Stimulated activated CD8-positive, alpha-beta memory T cell treated with anti-CD3 and anti-CD28 coated beads, Interleukin-15, amount 100 ng/mL, for 24 hours (primary cell): ENCODE measurements around the gene TPCN2.

Source experiments
- DNase-seq: peaks from one replicate; pipeline ENCODE4 v3.0.0-alpha.2; 2020; ENCODE audit warnings: low read depth

The TPCN2 gene

GRCh38 chr11:69152733-69153421 is 104.1 kb downstream of the TPCN2 start:
- DNase-seq = no peak

- DNase-seq = no peak
Observed at GRCh38 chr11:69153661-69154060, 104.9 kb downstream of the TPCN2 start.

DNA sequence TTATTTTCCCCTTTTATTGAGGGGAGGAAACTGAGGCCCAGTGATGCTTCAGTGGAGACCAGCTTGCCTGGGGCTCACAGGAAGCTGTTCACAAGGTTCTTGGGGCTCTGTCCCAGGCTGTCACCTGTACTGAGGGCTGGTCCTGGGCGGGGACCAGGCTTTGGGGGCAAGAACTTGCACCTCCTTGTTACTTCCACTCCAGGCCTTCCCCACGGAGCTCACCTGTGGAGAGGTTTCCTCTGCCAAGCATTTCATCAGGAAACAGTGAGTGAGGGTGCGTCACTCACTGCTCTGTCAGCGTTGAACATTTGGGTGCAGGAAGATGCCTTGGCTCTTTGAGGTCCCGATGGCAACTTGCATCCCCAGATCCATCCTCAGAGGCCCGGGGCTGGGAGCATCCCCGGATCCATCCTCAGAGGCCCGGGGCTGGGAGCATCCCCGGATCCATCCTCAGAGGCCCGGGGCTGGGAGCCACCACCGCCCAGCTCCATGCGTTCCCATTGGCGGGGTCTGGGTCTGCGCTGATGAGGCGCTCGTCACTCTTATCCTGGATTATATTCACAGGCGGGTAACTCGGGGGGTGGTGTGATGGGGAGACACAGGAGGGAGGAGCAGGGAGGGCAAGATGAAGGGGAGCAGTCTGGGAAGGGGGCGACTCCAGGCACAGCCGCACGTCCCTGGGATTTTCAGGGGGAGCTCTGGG is 105.6 kb downstream of the TPCN2 start:
- DNase-seq = no peak

DNA sequence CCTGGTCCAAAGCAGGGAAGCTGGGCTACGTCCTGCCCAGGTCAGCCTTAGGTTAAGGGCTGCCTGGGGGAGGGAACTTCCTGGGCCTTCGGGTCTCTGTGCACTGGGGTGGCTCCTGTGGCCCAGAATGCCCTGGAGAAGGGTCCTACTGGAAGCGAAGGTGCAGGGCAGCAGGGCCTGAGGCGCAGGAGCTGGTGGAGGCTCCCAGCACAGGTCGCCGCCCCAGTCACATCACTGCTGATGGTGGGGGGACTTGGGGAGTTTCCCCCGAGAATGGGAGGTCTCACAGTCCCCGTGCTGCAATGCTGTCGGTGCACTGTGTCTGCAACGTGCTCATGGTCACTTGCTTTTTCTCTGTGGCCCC is 106.2 kb downstream of the TPCN2 start:
- no peak for DNase-seq

- DNase-seq = no peak
Observed at GRCh38 chr11:69155302-69156234, 106.8 kb downstream of the TPCN2 start, which contains the start of gene SMIM38. TSS of gene SMIM38 (plus strand) at chr11:69155935. CDS start at chr11:69157847, 1,912 bp downstream.

DNA sequence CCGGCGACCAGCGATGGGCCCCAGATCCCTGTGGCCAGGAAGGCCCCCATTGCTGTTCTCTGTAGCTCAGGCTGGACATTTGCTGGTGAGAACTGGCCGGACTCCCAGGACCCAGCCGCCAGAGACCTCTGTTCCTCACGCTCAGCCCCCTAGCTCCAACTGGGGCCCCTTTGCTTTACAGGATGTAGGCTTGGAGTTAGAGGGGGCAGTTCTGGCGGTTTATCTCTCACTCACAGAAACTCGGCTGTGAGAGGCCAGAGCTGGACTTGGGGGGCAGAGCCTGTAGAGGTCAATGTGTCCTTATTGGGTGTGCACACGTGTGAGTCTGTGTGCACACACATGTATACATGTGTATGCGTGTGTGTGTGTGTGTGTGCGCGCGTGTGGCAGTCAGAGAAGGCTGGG is 107.5 kb downstream of the TPCN2 start:
- no peak for DNase-seq

- DNase-seq = no peak
Observed at GRCh38 chr11:69156673-69157155, 108.0 kb downstream of the TPCN2 start.

GRCh38 chr11:69157156-69157821 is 108.6 kb downstream of the TPCN2 start:
- no peak for DNase-seq

GRCh38 chr11:69157822-69158231 is 109.1 kb downstream of the TPCN2 start:
- no peak for DNase-seq

GRCh38 chr11:69158301-69159149 is 109.8 kb downstream of the TPCN2 start:
- DNase-seq = no peak

DNA sequence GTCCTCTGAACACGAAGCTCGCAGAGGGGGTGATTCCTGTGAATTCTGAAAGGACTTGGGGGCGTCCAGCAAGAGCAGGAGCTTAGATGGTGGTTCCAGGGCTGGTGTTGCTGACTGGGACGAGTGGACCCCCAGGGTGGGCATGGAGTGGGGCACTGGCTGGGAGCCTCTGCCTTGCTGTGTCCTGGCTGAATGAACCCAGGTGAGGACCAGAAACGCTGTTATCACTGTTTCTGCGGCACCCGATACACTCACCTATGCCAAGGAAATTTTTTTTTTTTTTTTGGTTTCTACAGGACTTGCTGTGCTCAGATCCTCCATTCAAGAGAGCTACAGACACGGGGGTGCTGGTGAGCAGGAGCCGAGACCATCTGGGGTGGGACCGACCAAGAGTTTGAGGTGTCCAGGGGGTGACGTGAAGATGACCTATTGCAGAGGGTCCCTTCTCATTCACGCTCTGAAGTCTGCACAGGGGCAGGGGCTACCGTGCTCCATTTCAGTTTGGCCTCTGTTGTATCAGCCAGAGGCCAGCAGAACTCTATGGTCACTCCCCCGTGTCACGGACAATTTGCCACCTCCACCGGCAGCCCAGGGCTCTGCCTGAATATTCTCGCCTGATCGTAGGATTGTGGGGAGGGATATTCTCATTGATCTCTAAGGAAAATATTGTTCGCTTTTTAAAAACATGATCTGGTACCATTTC is 110.6 kb downstream of the TPCN2 start:
- DNase-seq = no peak

- DNase-seq = no peak
Observed at GRCh38 chr11:69160296-69161116, 111.8 kb downstream of the TPCN2 start.

DNA sequence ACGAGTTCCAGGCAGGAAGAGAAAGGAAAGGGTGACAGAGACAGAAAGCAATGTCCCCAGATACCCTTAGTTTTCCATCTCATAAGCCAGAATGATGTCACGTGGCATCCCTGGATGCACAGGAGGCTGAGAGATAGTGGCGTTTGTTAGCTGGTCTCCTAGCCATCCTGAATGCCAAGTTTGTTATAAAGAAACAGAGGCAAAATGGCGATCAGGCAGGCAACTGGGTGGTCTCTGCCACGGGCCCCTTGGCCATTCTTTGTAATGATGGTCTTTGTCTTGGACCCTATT is 112.3 kb downstream of the TPCN2 start:
- no peak for DNase-seq

DNA sequence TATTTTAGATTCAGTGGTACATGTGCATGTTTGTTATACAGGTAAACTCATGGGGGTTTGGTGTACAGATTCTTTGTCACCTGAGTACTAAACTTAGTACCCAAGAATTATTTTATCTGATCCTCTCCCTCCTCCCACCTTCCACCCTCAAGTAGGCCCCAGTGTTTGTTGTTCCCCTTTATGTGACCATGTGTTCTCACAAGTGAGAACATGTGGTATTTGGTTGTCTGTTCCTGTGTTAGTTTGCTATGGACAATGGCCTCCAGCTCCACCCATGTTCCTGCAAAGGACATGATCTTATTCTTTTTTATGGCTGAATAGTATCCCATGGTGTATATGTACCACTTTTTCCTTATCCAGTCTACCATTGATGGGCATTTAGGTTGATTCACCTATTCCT is 113.8 kb downstream of the TPCN2 start:
- no peak for DNase-seq

GRCh38 chr11:69163842-69164241 is 115.1 kb downstream of the TPCN2 start:
- DNase-seq = no peak

- no peak for DNase-seq
Observed at GRCh38 chr11:69164824-69165223, 116.1 kb downstream of the TPCN2 start.

GRCh38 chr11:69165775-69166174 is 117.0 kb downstream of the TPCN2 start:
- no peak for DNase-seq

- no peak for DNase-seq
Observed at GRCh38 chr11:69166218-69167115, 117.7 kb downstream of the TPCN2 start.
